Keratinocyte (primary cell): ENCODE measurements around the gene KLHL20. TPM values are rescaled to one million over a fixed set of nuclear protein-coding genes. Genes with fewer than 3 reads are reported as not detected.

Experiments used
- DNase-seq: peaks from one replicate; pipeline ENCODE4 v3.0.0-alpha.2; 2011; ENCODE audit warnings: low read depth, missing footprints, low spot score
- FAIRE-seq: peaks from 2 replicates; lab custom pipeline; 2011; peaks lifted over from hg19 to GRCh38; lab: Jason Lieb, UNC
- H2AFZ ChIP-seq: 2 replicates; pipeline ENCODE4 v1.6.0; 2012; ENCODE audit warnings: low read length, control low read depth, inconsistent platforms; ENCODE audit not compliant: control insufficient read depth
- H3K27ac ChIP-seq: 2 replicates; pipeline ENCODE4 v1.5.1; 2011; ENCODE audit warnings: low read length; ENCODE audit not compliant: control insufficient read depth, insufficient read depth
- H3K27me3 ChIP-seq: 3 replicates; pipeline ENCODE4 v1.6.0; 2011; ENCODE audit warnings: low read length; ENCODE audit not compliant: control insufficient read depth, insufficient read depth; ENCODE audit errors: extremely low read depth
- H3K36me3 ChIP-seq, 2 experiments: 2 replicates in 1 of 2; 3 replicates in 1 of 2; pipeline ENCODE4 v1.5.1; 2011; ENCODE audit warnings: low read length in 2 of 2, mild to moderate bottlenecking in 1 of 2; ENCODE audit not compliant: control insufficient read depth in 2 of 2, insufficient read depth in 2 of 2; ENCODE audit errors: extremely low read depth in 1 of 2
- H3K4me1 ChIP-seq: 3 replicates; pipeline ENCODE4 v1.5.1; 2011; ENCODE audit warnings: low read length; ENCODE audit not compliant: control insufficient read depth, insufficient read depth; ENCODE audit errors: extremely low read depth
- H3K4me2 ChIP-seq: 3 replicates; pipeline ENCODE4 v1.6.0; 2011; ENCODE audit warnings: low read depth, low read length; ENCODE audit not compliant: control insufficient read depth, insufficient read depth; ENCODE audit errors: extremely low read depth
- H3K4me3 ChIP-seq, 3 experiments: fragments of 200-600 bp in 1 of 3; sonication (generic) in 1 of 3; 2 replicates in 2 of 3; 3 replicates in 1 of 3; pipeline ENCODE4 v1.5.1; 2011 to 2016; ENCODE audit warnings: low read length in 3 of 3, mild to moderate bottlenecking in 3 of 3, control low read depth in 2 of 3, inconsistent platforms in 1 of 3, low read depth in 1 of 3, mixed read lengths in 1 of 3, mixed run types in 1 of 3, moderate library complexity in 1 of 3; ENCODE audit not compliant: control insufficient read depth in 2 of 3, insufficient read depth in 2 of 3; ENCODE audit errors: extremely low read depth in 1 of 3
- H3K79me2 ChIP-seq: 2 replicates; pipeline ENCODE4 v1.6.0; 2012; ENCODE audit warnings: low read length; ENCODE audit not compliant: control insufficient read depth, insufficient read depth
- H3K9ac ChIP-seq: 3 replicates; pipeline ENCODE4 v1.6.0; 2011; ENCODE audit warnings: low read length; ENCODE audit not compliant: control insufficient read depth, insufficient read depth; ENCODE audit errors: extremely low read depth
- H3K9me1 ChIP-seq: 3 replicates; pipeline ENCODE4 v1.6.0; 2011; ENCODE audit warnings: low read length; ENCODE audit not compliant: control insufficient read depth, insufficient read depth; ENCODE audit errors: extremely low read depth
- H3K9me3 ChIP-seq: 2 replicates; pipeline ENCODE4 v1.5.1; 2012; ENCODE audit warnings: low read depth, low read length; ENCODE audit not compliant: control insufficient read depth
- H4K20me1 ChIP-seq: 3 replicates; pipeline ENCODE4 v1.6.0; 2011; ENCODE audit warnings: low read length; ENCODE audit not compliant: control insufficient read depth, insufficient read depth; ENCODE audit errors: extremely low read depth
- EZH2 ChIP-seq: IDR thresholded peaks from one replicate; pipeline ENCODE4 v1.6.1; 2012; ENCODE audit warnings: inconsistent platforms, mild to moderate bottlenecking, low read length, moderate library complexity
- dilution Hi-C: fragments of 300-500 bp; cut with MboI; formaldehyde crosslinking; loops from one replicate; pipeline ENCODE4 v1.7.0; 2020; ENCODE audit warnings: low sequenced_read_pairs; ENCODE audit not compliant: extremely low pct_ligation_motif_present
- polyA plus RNA-seq, 5 experiments: library from polyadenylated mRNA; depleted of rRNA in 3 of 5; stranded (reverse) in 3 of 5; stranded (forward) in 1 of 5; unstranded in 1 of 5; fragments of >200 nt; gene quantifications; 1 replicate in 1 of 5; 2 replicates in 3 of 5; 3 replicates in 1 of 5; pipeline versions ENCODE4 v1.2.1 to v1.2.3, GENCODE V29; 2011 to 2012; ENCODE audit warnings: missing spikeins in 2 of 5, low read depth in 1 of 5, low replicate concordance in 1 of 5
- TF ChIP-seq, protein P1 (sequence below), 3 experiments: IDR thresholded peaks in 1 of 3; conservative IDR thresholded peaks in 1 of 3; optimal IDR thresholded peaks in 1 of 3; 2 replicates in 2 of 3; 3 replicates in 1 of 3; pipeline versions ENCODE3 to v1.5.1; 2011; ENCODE audit warnings: low read length in 3 of 3, mild to moderate bottlenecking in 3 of 3, moderate library complexity in 2 of 3, control low read depth in 1 of 3, inconsistent platforms in 1 of 3; ENCODE audit not compliant: insufficient read depth in 2 of 3; ENCODE audit errors: extremely low read depth in 1 of 3

Gene KLHL20
- polyA plus RNA-seq, 1 donor (not counting 4 experiments of a cell fraction or from before 2014, with no cell fraction given): 17.4 TPM

DNA sequence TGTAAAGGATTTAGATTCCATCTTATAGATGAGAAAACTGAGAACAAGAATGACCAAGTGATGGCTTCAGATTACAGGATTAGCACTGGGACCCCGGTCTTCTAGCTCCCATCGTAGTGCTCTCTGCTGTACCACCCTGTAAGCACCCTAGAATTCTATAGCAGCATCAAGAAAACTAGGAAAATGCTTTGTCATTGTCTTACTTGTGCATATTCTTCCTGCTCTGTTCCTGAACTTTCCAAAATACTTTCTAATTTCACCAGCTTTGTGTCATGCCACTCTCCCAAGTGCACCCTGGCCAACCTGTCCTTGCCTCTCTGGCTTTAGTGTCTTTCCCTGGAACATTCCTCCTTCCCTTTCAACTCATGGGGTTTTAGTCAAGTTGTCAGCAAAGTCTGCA is 6.0 kb upstream of the KLHL20 start:
- Histone ChIP-seq H3K9ac (no peak overlapping the region), H4K20me1 (no peaks in the 10 kb centered on the region), H3K36me3 (no peaks in the 10 kb centered on the region), H3K4me2 (no peak overlapping the region), H3K79me2 (no peaks in the 10 kb centered on the region), H3K4me3 (no peak overlapping the region), H2AFZ (no peak overlapping the region), H3K9me3 (no peaks in the 10 kb centered on the region), H3K27me3 (no peaks in the 10 kb centered on the region), H3K4me1 (no peaks in the 10 kb centered on the region), H3K27ac (no peak overlapping the region), H3K9me1 (no peaks in the 10 kb centered on the region)
- FAIRE-seq (no peak), DNase-seq (no peak)
- TF ChIP-seq, protein P1, sequence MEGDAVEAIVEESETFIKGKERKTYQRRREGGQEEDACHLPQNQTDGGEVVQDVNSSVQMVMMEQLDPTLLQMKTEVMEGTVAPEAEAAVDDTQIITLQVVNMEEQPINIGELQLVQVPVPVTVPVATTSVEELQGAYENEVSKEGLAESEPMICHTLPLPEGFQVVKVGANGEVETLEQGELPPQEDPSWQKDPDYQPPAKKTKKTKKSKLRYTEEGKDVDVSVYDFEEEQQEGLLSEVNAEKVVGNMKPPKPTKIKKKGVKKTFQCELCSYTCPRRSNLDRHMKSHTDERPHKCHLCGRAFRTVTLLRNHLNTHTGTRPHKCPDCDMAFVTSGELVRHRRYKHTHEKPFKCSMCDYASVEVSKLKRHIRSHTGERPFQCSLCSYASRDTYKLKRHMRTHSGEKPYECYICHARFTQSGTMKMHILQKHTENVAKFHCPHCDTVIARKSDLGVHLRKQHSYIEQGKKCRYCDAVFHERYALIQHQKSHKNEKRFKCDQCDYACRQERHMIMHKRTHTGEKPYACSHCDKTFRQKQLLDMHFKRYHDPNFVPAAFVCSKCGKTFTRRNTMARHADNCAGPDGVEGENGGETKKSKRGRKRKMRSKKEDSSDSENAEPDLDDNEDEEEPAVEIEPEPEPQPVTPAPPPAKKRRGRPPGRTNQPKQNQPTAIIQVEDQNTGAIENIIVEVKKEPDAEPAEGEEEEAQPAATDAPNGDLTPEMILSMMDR (optimal IDR thresholded peaks at IDR 0.05 in 1 of 3, IDR thresholded peaks at IDR 0.05 in 1 of 3, conservative IDR thresholded peaks at IDR 0.05 in 1 of 3; ENCODE audit: extremely low read depth in 1 of 3, insufficient read depth in 2 of 3, low read length in 3 of 3): no peak
- no peak for TF ChIP-seq EZH2
- dilution Hi-C loops: no loop called here

- Histone ChIP-seq H2AFZ (peak overlapping the region; percentile 90), H3K27ac (peak overlapping the region; percentile 66), H3K4me1 (peaks cover 4% of the 10 kb centered on the region), H3K9ac (peak overlapping the region; percentile 82), H4K20me1 (no peaks in the 10 kb centered on the region), H3K9me3 (no peaks in the 10 kb centered on the region), H3K36me3 (no peaks in the 10 kb centered on the region), H3K4me3 (peak overlapping the region; percentile 64 to 85 (median 74)), H3K9me1 (no peaks in the 10 kb centered on the region), H3K27me3 (no peaks in the 10 kb centered on the region), H3K4me2 (peak overlapping the region; percentile 95), H3K79me2 (peaks cover 27% of the 10 kb centered on the region)
- DNase-seq (no peak), FAIRE-seq (no peak)
- TF ChIP-seq EZH2: no peak
- TF ChIP-seq, protein P1 (optimal IDR thresholded peaks at IDR 0.05 in 1 of 3, IDR thresholded peaks at IDR 0.05 in 1 of 3, conservative IDR thresholded peaks at IDR 0.05 in 1 of 3; ENCODE audit: extremely low read depth in 1 of 3, insufficient read depth in 2 of 3, low read length in 3 of 3): no peak
- dilution Hi-C loops: no loop called here
These were observed 381 bp upstream of the KLHL20 start for GRCh38 chr1:173714441-173714758.
